Stomach (tissue), 4 donors: Measurements from ENCODE around the gene MMP28.

Experiments used
- EP300 ChIP-seq: sonication (generic); formaldehyde crosslinking; IDR thresholded peaks from one replicate; pipeline ENCODE4 v1.6.1; 2017; ENCODE audit warnings: antibody characterized with exemption
- POLR2A ChIP-seq, 4 donors: fragments of 450-650 bp; IDR thresholded peaks; one replicate each; pipeline ENCODE4 v1.6.1; 2016; ENCODE audit warnings: antibody characterized with exemption in 4 of 4, control low read depth in 2 of 4, mild to moderate bottlenecking in 1 of 4, moderate library complexity in 1 of 4
- POLR2AphosphoS5 ChIP-seq, 3 donors: sonication (generic); formaldehyde crosslinking; IDR thresholded peaks; one replicate each; pipeline ENCODE4 v1.6.1; 2016; ENCODE audit warnings: antibody characterized with exemption in 3 of 3
- TF ChIP-seq, protein P1 (sequence below), 7 experiments: fragments of 450-650 bp in 4 of 7; fragments of 200-600 bp in 3 of 7; sonication (generic) in 3 of 7; IDR thresholded peaks; one replicate each; pipeline ENCODE4 v1.5.1; 2016 to 2019; ENCODE audit warnings: antibody characterized with exemption in 7 of 7, control low read depth in 2 of 7, mild to moderate bottlenecking in 1 of 7

DNA sequence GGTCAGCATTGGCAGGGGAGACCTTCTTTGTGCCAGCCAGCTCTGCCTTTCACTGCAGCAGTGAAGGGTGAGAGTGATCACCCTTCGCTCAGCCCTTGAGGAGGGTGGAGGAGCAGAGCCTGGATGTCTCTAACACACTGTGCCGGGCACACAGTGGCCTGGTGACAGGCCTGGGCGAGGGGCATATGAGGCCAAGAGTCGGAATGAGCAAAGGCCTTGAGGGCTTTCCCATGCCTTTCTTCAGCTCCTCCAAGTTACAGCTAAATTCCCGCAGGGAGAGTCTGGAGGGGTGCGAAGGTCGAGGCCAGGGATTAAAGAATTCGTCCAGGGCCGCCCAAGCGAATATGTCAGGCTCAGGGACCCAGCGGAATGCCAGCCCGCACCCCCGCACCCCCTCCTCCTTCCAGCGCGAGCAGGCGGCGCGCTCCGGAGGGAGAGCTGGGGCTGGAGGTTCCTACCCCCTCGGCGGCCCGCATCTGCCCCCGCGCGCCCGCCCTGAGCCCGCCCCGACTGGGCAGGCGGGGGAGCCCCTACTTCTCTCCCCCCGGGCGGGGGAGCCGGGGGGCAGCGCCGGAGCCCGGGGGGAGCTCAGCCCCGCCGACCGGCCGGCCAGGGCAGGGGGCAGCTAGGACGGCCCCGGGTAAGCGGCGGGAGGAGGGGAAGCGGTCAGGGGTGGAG is 64.1 kb downstream of the MMP28 start, which contains the start of gene RASL10B:
- TF ChIP-seq, protein P1, sequence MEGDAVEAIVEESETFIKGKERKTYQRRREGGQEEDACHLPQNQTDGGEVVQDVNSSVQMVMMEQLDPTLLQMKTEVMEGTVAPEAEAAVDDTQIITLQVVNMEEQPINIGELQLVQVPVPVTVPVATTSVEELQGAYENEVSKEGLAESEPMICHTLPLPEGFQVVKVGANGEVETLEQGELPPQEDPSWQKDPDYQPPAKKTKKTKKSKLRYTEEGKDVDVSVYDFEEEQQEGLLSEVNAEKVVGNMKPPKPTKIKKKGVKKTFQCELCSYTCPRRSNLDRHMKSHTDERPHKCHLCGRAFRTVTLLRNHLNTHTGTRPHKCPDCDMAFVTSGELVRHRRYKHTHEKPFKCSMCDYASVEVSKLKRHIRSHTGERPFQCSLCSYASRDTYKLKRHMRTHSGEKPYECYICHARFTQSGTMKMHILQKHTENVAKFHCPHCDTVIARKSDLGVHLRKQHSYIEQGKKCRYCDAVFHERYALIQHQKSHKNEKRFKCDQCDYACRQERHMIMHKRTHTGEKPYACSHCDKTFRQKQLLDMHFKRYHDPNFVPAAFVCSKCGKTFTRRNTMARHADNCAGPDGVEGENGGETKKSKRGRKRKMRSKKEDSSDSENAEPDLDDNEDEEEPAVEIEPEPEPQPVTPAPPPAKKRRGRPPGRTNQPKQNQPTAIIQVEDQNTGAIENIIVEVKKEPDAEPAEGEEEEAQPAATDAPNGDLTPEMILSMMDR (IDR thresholded peaks at IDR 0.05): no peak
- TF ChIP-seq POLR2AphosphoS5 (IDR thresholded peaks at IDR 0.05): no peak
- no peak for TF ChIP-seq EP300
- no peak for TF ChIP-seq POLR2A (IDR thresholded peaks at IDR 0.05)
